ENCODE data around the gene RGS7BP.

Gene RGS7BP

DNA sequence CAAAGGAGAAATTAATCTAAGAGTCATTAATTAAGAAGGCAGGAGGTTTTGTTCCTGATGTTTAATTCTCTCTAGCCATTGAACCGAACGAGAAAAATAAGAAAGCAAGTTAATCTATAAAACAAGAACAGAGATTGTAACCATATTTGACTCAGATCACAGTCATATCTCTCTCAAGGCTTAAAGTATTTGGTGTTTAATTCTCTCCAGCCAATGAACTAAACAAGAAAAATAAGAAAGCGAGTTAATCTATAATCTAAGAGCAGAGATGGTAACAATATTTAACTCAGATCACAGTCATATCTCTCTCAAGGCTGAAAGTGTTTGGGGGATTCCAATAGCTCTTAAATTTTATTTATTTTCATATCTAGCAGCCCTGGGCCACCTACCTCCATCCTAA lies 110.1 kb downstream of the RGS7BP start:
- DNase-seq: no peak
- intact Hi-C loops (cut with DNase I): no loop called here

DNA sequence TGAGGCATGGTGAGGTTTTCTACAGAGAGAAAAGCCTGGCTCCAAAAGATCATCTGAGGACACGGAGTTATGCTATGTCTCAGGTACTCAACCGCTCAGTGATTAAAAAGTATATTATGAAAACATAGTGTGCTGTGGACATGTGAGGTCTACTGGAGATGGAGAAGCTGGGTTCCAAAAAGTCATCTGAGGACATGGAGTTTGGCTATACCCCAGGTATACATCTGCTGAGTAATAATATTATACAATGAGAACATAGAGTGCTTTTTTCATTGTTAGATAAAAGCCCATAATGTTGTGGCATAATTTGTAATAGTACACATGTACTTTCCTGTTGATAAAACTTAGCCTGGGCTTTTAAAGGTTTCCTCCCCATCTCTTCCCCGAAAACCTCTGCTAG lies 113.8 kb downstream of the RGS7BP start:
- intact Hi-C loops (cut with DNase I): no loop called here
- no peak for DNase-seq

GRCh38 chr5:64622991-64623390 lies 117.2 kb downstream of the RGS7BP start:
- intact Hi-C loops (cut with DNase I): no loop called here
- DNase-seq: no peak

DNA sequence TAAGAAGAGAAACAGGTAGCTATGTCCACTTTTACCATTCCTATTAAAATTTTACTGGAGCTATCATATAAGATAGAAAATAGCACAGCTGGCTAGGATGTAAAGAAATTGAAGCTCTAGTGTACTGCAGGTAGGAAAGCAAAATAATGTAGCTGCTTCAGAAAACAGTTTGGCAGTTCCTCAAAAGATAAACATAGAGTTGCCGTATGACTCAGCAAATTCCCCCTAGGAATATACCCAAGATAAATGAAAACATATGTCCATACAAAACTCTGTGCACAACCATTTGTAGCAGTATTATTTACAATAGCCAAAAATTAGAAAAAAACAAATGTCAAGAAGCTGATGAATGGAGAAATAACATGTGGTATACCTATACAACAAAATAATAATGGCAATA lies 119.9 kb downstream of the RGS7BP start:
- DNase-seq: no peak
- intact Hi-C loops (cut with DNase I): no loop called here

DNA sequence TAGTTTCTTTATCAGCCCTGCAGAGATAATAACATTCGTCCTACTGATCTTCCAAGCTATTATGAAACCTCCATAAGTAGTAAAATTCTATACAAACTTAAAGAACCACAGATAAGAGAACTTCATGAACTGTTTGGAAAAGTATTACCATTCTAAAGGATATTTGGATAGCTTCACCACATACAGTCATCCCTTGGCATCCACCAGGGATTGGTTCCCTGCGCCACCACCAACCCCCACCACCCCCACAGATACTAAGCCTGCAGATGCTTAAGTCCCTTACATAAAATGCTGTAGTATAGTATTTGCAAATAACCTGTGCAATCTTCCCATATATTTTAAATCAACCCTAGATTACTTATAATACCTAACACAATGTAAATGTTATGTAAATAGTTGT lies 123.1 kb downstream of the RGS7BP start:
- no peak for DNase-seq
- intact Hi-C loops (cut with DNase I): no loop called here

DNA sequence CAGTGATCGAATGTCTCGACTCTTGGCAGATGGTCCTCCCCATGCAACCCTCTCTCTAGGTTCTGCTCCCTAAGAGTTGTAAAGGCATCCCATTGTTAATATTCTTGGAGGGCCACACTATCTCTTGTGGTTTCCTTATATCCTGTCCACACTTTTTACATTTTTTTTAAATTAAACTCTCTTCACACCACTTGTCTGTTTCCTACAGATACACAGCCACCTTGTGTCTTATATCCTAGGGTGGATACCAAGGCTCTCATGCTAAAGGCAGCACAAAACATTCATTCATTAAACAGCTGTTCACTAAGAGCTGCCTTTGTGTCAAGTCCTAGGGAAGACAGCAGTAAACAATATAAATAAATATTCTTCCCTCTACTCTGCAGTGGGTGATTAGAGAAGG lies 124.0 kb downstream of the RGS7BP start:
- intact Hi-C loops (cut with DNase I): no loop called here
- no peak for DNase-seq

DNA sequence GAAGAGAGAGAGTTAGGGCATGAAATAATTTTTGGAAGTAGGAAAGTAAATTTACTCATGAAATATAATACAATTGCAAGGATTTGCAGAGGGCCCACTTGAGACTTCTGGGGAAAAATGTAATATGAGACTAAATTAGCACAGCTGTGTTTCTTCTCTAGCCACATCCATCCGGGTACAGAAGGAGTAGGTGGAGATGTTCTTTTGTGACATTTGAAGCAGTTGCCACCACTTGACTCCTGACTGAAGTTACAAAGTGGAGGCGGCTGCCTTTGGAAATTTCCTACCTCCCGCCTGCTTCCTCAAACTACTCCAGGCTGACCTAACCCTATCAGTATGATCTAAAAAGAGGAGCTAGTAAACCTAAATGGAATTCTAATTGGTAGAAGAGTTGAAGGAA lies 126.4 kb downstream of the RGS7BP start:
- intact Hi-C loops (cut with DNase I): no loop called here
- peak in 40 of 42 donors; percentile 25 to 88 (median 62) for DNase-seq

DNA sequence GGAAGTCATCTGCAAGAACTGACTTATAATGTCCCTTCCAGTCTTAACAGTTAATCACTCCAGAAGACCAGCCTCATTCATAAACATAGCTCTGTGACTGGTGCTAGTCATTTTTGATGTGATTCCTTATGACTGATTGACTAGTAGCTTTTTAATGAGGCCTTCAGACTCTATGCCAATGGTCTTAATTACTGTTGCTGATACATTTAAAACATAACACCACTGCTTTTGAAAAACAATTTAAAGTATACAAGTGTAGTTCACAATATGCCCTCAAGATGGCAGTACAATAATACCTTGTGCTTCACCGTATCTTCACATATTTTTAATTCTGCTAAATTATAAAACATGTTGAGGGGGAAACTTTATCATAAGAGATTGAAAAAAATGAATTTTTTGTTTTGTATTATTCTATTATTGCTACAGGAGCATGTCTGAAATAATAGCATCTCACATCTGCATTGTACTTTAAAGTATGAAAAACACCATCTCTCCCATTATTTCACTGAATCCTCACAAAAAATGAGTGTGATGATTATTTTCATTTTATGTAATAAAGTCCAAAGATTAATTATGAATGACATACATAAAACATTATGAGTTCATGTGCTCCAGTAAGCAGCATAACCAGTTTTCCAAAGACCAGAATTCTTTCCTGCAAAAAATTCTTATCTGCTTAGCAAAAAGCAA lies 129.3 kb downstream of the RGS7BP start:
- intact Hi-C loops (cut with DNase I): loop anchor here (5.0 kb wide), 1 partner anchor 152 kb away; no protein-coding TSS in a partner anchor
- no peak for DNase-seq

DNA sequence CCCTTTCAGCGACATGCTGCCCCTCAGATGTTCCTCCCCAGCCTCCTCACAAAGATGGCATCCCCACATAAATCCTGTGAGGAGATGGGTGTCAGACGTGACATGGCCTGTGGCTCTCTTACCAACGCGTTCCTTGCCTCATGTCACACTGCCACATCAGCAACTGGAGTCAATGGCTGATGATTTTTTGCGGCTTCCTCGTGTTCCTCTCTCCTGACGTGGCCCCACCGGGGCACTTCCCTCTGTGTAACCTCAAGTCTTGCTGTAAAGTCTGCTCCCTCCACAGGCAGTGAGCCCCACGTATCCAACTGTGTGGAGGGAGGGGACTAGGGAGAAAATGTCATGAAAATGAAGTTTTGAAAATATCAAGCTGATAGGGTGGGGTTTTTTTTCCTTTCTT lies 131.3 kb downstream of the RGS7BP start:
- intact Hi-C loops (cut with DNase I): loop anchor here (5.0 kb wide), 1 partner anchor 150 kb away; no protein-coding TSS in a partner anchor
- no peak for DNase-seq

DNA sequence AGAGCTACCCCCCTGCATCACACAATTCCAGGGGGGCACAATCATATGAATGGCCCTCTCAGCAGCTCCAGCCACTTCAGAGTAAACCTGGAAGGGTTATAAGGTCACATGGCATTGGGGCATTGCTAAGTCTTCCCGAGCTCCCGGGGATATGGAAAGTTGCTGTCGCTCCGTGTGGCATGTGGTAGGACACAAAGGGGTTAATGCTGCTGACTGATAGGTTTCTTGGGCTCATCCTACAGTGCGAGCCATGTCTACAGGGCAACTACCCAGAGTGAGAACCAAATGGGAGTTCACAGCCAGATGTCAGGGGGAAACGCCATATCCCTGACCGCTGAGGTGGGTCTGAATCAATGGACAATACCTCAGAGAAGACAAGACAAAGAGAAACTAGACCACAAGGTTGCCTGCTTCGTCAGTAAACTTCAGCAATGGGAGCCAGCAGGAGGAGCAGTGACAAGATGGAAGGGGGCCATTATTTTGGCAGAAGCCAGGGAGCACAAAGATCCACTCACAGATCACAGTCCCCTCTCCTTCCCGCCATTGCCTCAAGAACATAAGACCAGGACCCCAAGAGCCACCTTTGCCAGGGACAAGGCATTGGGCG lies 132.1 kb downstream of the RGS7BP start:
- DNase-seq: no peak
- intact Hi-C loops (cut with DNase I): loop anchor here (5.0 kb wide), 1 partner anchor 149 kb away; no protein-coding TSS in a partner anchor

DNA sequence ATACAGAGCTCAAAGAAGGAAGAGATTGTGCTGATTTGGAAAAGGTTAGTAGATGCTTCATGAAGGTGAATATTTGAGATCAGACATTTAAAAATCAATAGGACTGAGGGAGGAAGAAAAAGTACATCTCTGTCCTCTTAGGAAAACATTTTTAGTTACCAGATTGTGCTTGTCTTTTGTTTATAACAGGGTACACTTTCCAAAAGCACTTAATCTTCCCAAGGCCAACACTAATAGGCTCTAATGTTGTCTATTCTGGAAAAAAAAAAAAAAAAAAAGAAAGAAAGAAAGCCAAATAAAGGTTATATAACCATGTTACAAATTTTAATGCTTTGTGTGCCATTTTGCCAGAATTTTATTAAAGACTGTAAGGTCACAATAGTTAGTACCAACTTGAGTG lies 139.0 kb downstream of the RGS7BP start:
- DNase-seq: no peak
- intact Hi-C loops (cut with DNase I): no loop called here

- DNase-seq: no peak
- intact Hi-C loops (cut with DNase I): no loop called here
Measured at GRCh38 chr5:64646169-64646568, 140.4 kb downstream of the RGS7BP start.

- intact Hi-C loops (cut with DNase I): no loop called here
- DNase-seq: no peak
Measured at GRCh38 chr5:64649512-64649911, 143.7 kb downstream of the RGS7BP start.

DNA sequence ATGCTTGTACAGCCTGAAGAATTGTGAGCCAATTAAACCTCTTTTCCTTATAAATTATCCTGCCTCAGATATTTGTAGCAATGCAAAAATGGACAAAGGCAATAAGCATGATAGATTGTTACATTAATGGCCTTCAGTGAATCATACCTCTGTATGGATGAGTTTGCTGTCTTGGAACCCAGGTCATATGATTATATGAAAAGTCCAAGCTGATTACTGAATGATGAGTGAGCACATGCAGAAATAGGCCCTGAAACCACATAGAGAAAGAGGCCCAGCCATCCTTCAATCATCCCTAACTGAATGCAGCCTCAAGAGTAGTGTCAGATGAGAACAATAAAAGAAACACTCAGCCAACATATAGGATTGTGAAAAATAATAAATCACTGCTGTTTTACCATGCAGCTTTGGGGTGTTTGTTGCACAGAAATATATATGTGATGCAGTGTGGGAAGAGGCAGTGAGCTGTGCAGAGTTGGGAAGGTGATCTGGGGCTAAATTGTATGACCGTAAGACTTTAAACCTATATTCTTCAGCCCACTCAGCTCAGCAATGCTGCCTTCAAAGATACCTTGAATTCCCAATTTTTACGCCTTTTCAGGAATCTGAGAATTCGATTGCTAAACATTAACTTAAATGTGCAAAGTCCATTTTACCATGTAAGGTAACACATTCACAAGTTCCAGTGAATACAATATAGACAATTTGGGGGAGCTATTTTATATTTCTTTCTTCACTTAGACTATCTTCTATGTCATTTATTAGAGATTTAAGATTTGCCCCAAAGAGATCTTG lies 148.1 kb downstream of the RGS7BP start:
- intact Hi-C loops (cut with DNase I): no loop called here
- DNase-seq: no peak

- intact Hi-C loops (cut with DNase I): no loop called here
Measured at GRCh38 chr5:64654561-64654938, 148.7 kb downstream of the RGS7BP start.

GRCh38 chr5:64655596-64655995 lies 149.8 kb downstream of the RGS7BP start:
- no peak for DNase-seq

More at GRCh38 chr5:64654561-64654938, 148.7 kb downstream of the RGS7BP start:
- no peak for DNase-seq

GRCh38 chr5:64659289-64659688 lies 153.5 kb downstream of the RGS7BP start:
- DNase-seq: no peak
- intact Hi-C loops (cut with DNase I): no loop called here

More at GRCh38 chr5:64655596-64655995, 149.8 kb downstream of the RGS7BP start:
- intact Hi-C loops (cut with DNase I): no loop called here
